Upper lobe of right lung (tissue), 1 donor: ENCODE data around the gene FANK1. TPM values are rescaled to one million over a fixed set of nuclear protein-coding genes. Genes with fewer than 3 reads are reported as not detected.

Source experiments
- ATAC-seq: fragments of 200-7000 bp; cut with Tn5 transposase; one replicate; pipeline ENCODE4 v1.9.1; 2020; ENCODE audit warnings: mild to moderate bottlenecking, moderate library complexity
- DNase-seq: peaks from one replicate; pipeline ENCODE4 v3.0.0-alpha.2; 2020
- H3K27ac ChIP-seq: fragments of 200-600 bp; one replicate; pipeline ENCODE4 v1.8.0; 2022
- H3K27me3 ChIP-seq: fragments of 200-600 bp; one replicate; pipeline ENCODE4 v1.8.0; 2022; ENCODE audit warnings: mild to moderate bottlenecking
- H3K36me3 ChIP-seq: fragments of 200-600 bp; one replicate; pipeline ENCODE4 v1.8.0; 2022
- H3K4me1 ChIP-seq: fragments of 200-600 bp; one replicate; pipeline ENCODE4 v1.8.0; 2022
- H3K4me3 ChIP-seq: fragments of 200-600 bp; one replicate; pipeline ENCODE4 v1.8.0; 2022; ENCODE audit warnings: mild to moderate bottlenecking
- H3K9me3 ChIP-seq: fragments of 200-600 bp; one replicate; pipeline ENCODE4 v1.8.0; 2022
- intact Hi-C: fragments of 100-400 bp; cut with DNase I; formaldehyde crosslinking; loops from one replicate; pipeline ENCODE4 v1.11.0; 2022
- total RNA-seq: library from RNA; stranded (reverse); fragmentation: NEBNext Ultra II Directional; extraction: Animal tissue kit (Norgen Biotek cat#: 25700); gene quantifications from one replicate; pipeline ENCODE4 v1.2.1, GENCODE V29; 2021
- TF ChIP-seq, protein P1 (sequence below): fragments of 200-600 bp; IDR thresholded peaks from one replicate; pipeline ENCODE4 v1.8.0; 2022; ENCODE audit warnings: antibody characterized with exemption
- donor health status: DM: no; HTN: yes; CAD: no; lungs with severe emphysema.

The FANK1 gene
- total RNA-seq, 1 donor from 2014 or later = 2.6 TPM

DNA sequence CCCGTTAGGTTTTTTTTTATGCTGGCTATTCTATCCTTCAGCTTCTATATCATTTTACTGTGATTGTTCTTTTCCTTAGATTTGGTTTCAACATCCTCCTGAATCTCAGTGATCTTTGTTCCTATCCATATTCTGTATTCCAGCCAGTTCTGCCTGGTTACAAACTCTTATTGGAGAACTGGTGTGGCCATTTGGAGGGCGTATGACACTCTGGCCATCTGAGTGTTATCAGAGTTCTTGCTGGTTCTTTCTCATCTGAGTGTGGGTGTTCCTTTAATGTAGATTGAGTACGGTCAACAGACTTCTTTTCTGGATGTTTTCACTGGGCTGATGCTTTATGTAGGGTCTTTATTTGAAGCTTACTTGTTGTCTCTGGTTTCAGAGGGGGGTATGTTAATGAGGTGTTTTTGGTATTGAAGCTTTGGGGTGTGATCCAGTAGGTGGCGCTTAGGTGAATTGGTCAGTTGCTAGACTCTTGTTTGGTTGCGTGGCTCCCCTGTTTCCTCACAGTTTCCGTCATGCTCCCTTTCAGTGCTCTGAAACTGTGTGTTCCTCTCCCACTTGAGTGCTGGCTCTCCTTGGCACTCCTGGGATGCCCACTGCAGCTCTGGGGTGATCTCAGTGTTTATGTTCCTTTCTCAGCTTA, 80.7 kb downstream of the FANK1 start:
- no peaks in the 10 kb centered on the region for H3K36me3 ChIP-seq

DNA sequence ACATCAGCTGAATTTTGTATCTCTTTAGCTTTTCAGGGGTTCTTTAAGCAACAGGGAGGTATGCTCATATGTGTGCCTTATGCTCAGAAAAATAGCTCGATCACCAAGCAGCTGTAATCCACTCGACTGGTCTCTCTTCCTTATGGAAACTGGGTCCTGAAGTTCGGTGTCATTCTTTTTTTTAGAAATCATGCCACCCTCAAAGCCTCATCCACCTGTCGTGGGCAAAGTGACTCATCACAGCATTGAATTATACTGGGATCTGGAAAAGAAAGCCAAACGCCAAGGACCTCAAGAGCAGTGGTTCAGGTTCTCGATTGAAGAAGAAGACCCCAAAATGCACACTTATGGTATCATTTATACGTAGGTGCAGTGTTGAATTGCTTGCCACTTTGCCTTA, 83.6 kb downstream of the FANK1 start:
- intact Hi-C loops = loop anchor here (10.0 kb wide), 2 partner anchors 405 to 525 kb away; partner anchors contain the start of gene ADAM12
- no peaks in the 10 kb centered on the region for H3K4me1 ChIP-seq
- DNase-seq = no peak
- no peak overlapping the region for H3K4me3 ChIP-seq
- H3K36me3 ChIP-seq = no peaks in the 10 kb centered on the region
- no peaks in the 10 kb centered on the region for H3K9me3 ChIP-seq
- TF ChIP-seq, protein P1, sequence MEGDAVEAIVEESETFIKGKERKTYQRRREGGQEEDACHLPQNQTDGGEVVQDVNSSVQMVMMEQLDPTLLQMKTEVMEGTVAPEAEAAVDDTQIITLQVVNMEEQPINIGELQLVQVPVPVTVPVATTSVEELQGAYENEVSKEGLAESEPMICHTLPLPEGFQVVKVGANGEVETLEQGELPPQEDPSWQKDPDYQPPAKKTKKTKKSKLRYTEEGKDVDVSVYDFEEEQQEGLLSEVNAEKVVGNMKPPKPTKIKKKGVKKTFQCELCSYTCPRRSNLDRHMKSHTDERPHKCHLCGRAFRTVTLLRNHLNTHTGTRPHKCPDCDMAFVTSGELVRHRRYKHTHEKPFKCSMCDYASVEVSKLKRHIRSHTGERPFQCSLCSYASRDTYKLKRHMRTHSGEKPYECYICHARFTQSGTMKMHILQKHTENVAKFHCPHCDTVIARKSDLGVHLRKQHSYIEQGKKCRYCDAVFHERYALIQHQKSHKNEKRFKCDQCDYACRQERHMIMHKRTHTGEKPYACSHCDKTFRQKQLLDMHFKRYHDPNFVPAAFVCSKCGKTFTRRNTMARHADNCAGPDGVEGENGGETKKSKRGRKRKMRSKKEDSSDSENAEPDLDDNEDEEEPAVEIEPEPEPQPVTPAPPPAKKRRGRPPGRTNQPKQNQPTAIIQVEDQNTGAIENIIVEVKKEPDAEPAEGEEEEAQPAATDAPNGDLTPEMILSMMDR = no peak
- H3K27me3 ChIP-seq = no peaks in the 10 kb centered on the region
- H3K27ac ChIP-seq = no peak overlapping the region
- ATAC-seq = no peak

More for the DNA sequence above, 80.7 kb downstream of the FANK1 start:
- TF ChIP-seq, protein P1 = no peak
- Histone ChIP-seq H3K9me3 (no peaks in the 10 kb centered on the region), H3K4me1 (no peaks in the 10 kb centered on the region), H3K27ac (no peak overlapping the region), H3K27me3 (no peaks in the 10 kb centered on the region), H3K4me3 (no peak overlapping the region)
- ATAC-seq (no peak), DNase-seq (no peak)
- intact Hi-C loops = loop anchor here (10.0 kb wide), 1 partner anchor 408 kb away; the partner anchor contains the start of gene ADAM12

DNA sequence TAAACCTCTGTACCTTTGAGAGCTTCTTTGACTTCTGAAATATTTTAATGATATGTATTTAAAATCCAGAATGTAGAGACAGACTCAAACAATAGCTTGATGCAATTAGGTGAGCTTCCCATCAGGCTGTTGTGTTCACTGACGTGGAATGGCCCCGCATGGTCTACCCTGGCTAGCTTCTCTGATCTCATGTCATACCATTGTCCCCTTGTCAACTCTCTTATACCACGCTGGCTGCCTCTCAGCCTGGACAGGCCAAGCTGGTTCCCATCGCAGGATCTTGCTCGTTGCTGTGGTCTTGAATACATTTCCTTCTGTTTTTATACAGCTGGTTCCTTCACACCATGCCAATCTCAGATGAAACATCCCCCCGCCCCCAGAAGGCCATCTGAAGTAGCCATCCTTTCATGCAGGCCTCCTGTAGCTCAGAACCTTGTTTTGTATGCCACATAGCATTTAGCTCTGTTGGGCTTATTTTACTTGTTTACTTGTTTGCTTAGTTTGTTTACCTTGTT, 84.2 kb downstream of the FANK1 start:
- no peak overlapping the region for H3K4me3 ChIP-seq
- no peaks in the 10 kb centered on the region for H3K9me3 ChIP-seq
- H3K27me3 ChIP-seq = no peaks in the 10 kb centered on the region
- ATAC-seq = no peak
- H3K27ac ChIP-seq = no peak overlapping the region
- DNase-seq = no peak
- TF ChIP-seq, protein P1 = no peak
- H3K36me3 ChIP-seq = no peaks in the 10 kb centered on the region
- no peaks in the 10 kb centered on the region for H3K4me1 ChIP-seq
- intact Hi-C loops = loop anchor here (10.0 kb wide), 1 partner anchor 524 kb away; no protein-coding TSS in a partner anchor

DNA sequence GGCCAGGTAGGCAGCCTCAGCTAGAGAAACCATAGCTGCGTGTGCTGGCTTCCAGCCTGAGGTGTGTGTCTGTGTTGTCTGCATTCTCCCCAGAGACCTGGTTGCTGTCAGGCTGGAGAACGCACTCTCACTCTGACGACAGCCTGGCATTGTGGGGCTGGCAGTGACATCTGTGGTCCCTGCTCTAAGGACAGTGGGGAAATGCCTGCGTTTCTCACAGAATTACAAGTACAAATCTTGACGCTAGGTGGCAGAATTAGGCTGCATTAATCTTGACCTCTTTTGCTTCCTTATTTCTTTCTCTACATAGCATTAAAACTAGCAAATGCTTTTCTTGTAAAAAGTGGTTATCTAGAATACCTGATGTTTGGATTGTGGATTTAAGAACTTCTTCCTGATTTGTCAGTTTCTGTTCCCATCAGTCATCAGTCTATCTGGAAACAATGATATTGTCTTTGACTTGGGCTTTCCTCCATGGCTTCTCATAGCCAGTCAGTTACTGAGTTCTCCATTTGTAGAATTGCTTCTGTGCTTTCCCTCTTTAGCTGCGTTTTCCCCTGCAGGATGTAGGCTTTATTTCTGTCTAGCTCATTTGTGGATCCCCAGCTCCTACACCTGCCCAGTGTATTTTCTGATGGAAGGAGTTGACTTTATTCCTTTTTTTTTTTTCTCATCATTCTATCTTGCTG, 86.0 kb downstream of the FANK1 start:
- H3K9me3 ChIP-seq = no peaks in the 10 kb centered on the region
- no peak overlapping the region for H3K27ac ChIP-seq
- ATAC-seq = peak; percentile 75
- intact Hi-C loops = loop anchor here (10.0 kb wide), 1 partner anchor 522 kb away; no protein-coding TSS in a partner anchor
- DNase-seq = no peak
- TF ChIP-seq, protein P1 = peak; percentile 67
- H3K36me3 ChIP-seq = no peaks in the 10 kb centered on the region
- no peak overlapping the region for H3K4me3 ChIP-seq
- no peaks in the 10 kb centered on the region for H3K27me3 ChIP-seq
- H3K4me1 ChIP-seq = no peaks in the 10 kb centered on the region

DNA sequence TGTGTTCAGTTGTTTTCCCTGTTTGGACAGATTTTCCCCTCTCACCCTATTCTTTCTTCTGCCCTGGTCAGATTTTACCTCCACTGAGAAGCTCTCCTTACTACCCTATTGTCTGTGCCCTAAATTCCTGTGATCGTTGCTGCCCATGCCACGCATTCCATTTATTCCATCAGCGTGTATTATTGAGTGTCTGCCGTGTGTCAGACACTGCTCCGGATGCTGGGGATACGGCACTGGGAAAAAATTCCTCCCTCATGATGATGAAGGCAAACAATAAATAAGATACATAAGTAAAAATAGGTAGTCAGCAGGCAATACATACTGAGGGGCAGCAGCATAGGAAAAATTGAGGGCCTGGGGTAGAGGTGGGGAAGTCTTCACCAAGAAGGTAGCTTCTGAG, 86.8 kb downstream of the FANK1 start:
- H3K27ac ChIP-seq = no peak overlapping the region
- H3K4me3 ChIP-seq = no peak overlapping the region
- DNase-seq = no peak
- no peaks in the 10 kb centered on the region for H3K4me1 ChIP-seq
- ATAC-seq = no peak
- H3K36me3 ChIP-seq = no peaks in the 10 kb centered on the region
- H3K27me3 ChIP-seq = no peaks in the 10 kb centered on the region
- no peaks in the 10 kb centered on the region for H3K9me3 ChIP-seq
- TF ChIP-seq, protein P1 = no peak
- intact Hi-C loops = loop anchor here (10.0 kb wide), 1 partner anchor 522 kb away; no protein-coding TSS in a partner anchor
